Endometrium (tissue), 2 donors: ENCODE results near the gene HNRNPA2B1.

ENCODE experiments used
- FAIRE-seq: peaks from 2 replicates; lab custom pipeline; 2012; peaks lifted over from hg19 to GRCh38; lab: Jason Lieb, UNC
- donor health status: control.
- donor health status: control.

HNRNPA2B1 gene

GRCh38 chr7:26145238-26145637 is 55.3 kb downstream of the HNRNPA2B1 start:
- no peak for FAIRE-seq

DNA sequence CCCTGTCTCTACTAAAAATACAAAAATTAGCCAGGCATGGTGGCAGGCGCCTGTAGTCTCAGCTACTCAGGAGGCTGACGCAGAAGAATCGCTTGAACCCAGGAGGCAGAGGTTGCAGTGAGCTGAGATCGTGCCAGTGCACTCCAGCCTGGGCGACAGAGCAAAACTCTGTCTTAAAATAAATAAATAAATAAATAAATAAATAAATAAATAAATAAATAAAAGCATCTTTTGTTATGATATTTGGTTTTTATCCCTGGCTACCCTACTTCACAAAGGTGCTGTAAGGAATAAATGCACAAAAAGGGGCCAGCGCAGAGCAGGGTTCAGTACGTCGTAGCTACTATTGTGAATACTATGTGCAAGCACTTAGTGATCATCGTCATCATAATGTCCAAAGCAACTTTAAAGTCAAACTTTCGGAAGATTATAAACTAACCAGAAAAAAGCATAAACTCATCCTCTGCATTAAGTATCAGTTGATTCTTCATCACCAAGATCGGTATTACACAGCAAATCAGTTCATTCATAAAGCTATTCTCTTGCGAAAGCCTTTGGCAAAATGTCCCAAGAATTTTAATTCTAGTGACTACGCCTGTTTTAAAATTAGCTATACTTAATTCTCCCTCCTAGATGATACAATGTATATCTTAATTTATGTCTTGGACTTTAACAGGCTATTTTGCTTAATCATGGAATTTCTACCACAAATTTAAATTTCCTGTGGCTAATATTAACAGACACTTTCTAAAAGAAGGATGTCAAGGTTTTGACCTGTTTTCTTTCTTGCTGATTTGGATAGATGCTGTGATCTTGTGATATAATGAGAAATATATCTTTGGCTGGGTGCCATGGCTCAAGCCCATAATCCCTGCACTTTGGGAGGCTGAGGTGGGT is 56.1 kb downstream of the HNRNPA2B1 start:
- no peak for FAIRE-seq

GRCh38 chr7:26143298-26144048 is 57.1 kb downstream of the HNRNPA2B1 start:
- no peak for FAIRE-seq

- FAIRE-seq, result no peak
Measured at GRCh38 chr7:26141077-26141476, 59.5 kb downstream of the HNRNPA2B1 start.

DNA sequence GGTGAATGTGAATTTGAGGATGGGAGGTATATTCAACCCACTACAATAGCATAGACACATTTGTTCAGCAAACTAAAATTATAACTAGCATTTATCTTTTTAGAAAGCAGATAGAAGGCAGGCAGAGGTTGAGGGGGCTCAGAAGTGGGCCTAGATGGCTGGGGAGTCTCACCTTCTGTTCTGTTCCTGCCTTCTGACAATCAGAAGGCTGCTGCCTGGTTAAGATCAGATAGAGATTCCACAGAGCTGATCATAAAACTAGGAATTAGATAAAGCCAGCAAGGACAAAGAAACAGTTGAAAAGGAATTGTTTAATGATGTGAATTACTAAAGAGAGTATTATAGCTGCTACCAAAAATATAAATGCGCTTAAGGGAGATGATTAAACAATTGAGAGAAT is 60.2 kb downstream of the HNRNPA2B1 start:
- no peak for FAIRE-seq
